Activated naive CD4-positive, alpha-beta T cell treated with anti-CD3 and anti-CD28 coated beads for 36 hours (primary cell): Measurements from ENCODE around the gene UBE2N. TPM values are rescaled to one million over a fixed set of nuclear protein-coding genes. Genes with fewer than 3 reads are reported as not detected.

ENCODE experiments used
- CTCF ChIA-PET: fragments of 350-600 bp; sonication (Branson Sonifier 250); formaldehyde crosslinking; loops from one replicate; lab custom pipeline; 2021; ENCODE audit warnings: antibody characterized with exemption; lab: Charles Lee
- DNase-seq: peaks from one replicate; pipeline ENCODE4 v3.0.0-alpha.2; 2020
- H3K27ac Mint-ChIP-seq: one replicate; pipeline ENCODE4 v1.8.0; 2021; ENCODE audit warnings: mild to moderate bottlenecking, mixed read lengths
- H3K27me3 Mint-ChIP-seq: one replicate; pipeline ENCODE4 v1.8.0; 2021; ENCODE audit warnings: low read depth, mixed read lengths
- H3K36me3 Mint-ChIP-seq: one replicate; pipeline ENCODE4 v1.8.0; 2021; ENCODE audit warnings: low read depth, mixed read lengths
- H3K4me1 Mint-ChIP-seq: one replicate; pipeline ENCODE4 v1.8.0; 2021; ENCODE audit warnings: low read depth, mixed read lengths
- H3K4me3 Mint-ChIP-seq: one replicate; pipeline ENCODE4 v1.8.0; 2021; ENCODE audit warnings: mild to moderate bottlenecking, moderate library complexity, mixed read lengths
- H3K9me3 Mint-ChIP-seq: one replicate; pipeline ENCODE4 v1.8.0; 2021; ENCODE audit warnings: mixed read lengths
- intact Hi-C: fragments of 100-400 bp; cut with micrococcal nuclease; formaldehyde crosslinking; loops from one replicate; pipeline ENCODE4 v1.15.1; 2023
- total RNA-seq, 2 experiments: library from RNA; stranded (reverse); gene quantifications; one replicate each; pipeline ENCODE4 v1.2.3, GENCODE V29; 2021

Gene UBE2N
- total RNA-seq, 2 experiments from 2014 or later = 143 TPM

DNA sequence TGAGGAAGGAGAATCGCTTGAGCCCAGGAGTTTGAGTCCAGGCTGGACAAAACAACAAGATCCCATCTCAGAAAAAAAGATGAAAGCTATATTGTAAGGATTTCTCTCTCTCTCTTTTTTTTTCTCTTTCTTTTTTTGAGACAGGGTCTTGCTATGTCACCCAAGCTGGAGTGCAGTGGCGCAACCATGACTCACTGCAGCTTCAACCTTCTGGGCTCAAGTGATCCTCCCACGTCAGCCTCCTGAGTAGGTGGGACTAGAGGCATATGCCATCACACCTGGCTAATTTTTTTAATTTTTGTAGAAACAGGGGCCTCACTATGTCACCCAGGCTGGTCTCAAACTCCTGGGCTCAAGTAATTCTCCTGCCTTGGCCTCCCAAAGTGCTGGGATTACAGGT is 19.8 kb upstream of the UBE2N start:
- Mint-ChIP-seq H3K27me3 (no peaks in the 10 kb centered on the region), H3K36me3 (no peaks in the 10 kb centered on the region), H3K9me3 (no peaks in the 10 kb centered on the region), H3K4me1 (no peaks in the 10 kb centered on the region), H3K27ac (no peak overlapping the region), H3K4me3 (no peak overlapping the region)
- no peak for DNase-seq
- intact Hi-C loops = no loop called here
- CTCF ChIA-PET = no interaction called here

DNA sequence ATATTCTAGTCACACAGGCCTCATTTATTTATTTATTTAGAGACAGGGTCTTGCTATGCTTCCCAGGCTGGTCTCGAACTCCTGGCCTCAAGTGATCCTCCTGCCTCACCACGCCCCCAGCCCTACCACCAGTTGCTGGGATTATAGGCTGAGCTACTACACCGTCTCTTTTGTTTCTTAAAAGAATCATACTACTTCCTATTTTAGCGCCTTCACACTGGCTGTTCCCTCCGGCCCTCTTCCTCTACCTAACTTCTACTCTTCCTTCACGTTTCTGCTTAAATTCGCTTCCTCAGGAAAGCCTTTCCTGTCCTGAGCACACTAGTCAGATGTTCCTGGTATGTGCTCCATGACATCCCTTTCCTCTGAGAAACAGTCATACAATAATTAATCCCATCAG is 19.2 kb upstream of the UBE2N start:
- Mint-ChIP-seq H3K9me3 (no peaks in the 10 kb centered on the region), H3K4me3 (no peak overlapping the region), H3K36me3 (no peaks in the 10 kb centered on the region), H3K27me3 (no peaks in the 10 kb centered on the region), H3K27ac (no peak overlapping the region), H3K4me1 (no peaks in the 10 kb centered on the region)
- DNase-seq = no peak
- intact Hi-C loops = no loop called here
- CTCF ChIA-PET = no interaction called here

DNA sequence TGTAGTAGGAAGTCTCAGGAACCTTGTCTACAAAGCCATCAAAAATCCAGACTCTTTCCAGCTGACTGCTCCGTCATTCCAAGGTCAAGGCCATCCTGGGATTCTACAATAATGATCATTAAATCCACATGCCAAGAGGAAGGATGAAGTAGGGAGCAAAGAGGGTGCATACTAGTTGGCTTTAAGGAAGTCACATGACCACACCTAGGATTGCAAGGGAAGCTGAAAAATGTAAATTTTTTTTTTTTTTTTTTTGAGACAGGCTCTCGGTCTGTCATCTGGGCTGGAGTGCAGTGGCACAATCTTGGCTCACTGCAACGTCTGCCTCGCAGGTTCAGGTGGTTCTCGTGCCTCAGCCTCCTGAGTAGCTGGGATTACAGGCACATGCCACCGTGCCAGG is 18.3 kb upstream of the UBE2N start:
- Mint-ChIP-seq H3K4me1 (no peaks in the 10 kb centered on the region), H3K9me3 (no peaks in the 10 kb centered on the region), H3K27me3 (no peaks in the 10 kb centered on the region), H3K36me3 (no peaks in the 10 kb centered on the region), H3K4me3 (no peak overlapping the region), H3K27ac (no peak overlapping the region)
- no peak for DNase-seq
- intact Hi-C loops = no loop called here
- CTCF ChIA-PET = no interaction called here

DNA sequence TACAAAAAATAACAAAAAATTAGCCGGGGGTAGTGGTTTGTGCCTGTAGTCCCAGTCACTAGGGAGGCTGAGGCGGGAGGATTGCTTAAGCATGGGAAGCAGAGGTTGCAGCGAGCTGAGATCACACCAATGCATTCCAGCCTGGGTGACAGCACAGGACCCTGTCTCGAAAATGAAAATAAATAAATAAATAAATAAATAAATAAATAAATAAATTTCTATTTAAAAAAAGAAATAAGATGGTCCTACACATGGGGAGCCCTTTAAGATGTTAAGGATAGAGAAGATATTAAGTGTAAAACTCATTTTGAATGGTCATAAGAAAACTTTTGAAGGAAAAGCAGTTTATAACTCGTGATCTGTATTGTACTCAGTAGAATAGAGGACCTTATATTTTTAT is 17.4 kb upstream of the UBE2N start:
- Mint-ChIP-seq H3K9me3 (no peaks in the 10 kb centered on the region), H3K4me1 (no peaks in the 10 kb centered on the region), H3K27ac (no peak overlapping the region), H3K27me3 (no peaks in the 10 kb centered on the region), H3K4me3 (no peak overlapping the region), H3K36me3 (no peaks in the 10 kb centered on the region)
- CTCF ChIA-PET = no interaction called here
- no peak for DNase-seq
- intact Hi-C loops = no loop called here

DNA sequence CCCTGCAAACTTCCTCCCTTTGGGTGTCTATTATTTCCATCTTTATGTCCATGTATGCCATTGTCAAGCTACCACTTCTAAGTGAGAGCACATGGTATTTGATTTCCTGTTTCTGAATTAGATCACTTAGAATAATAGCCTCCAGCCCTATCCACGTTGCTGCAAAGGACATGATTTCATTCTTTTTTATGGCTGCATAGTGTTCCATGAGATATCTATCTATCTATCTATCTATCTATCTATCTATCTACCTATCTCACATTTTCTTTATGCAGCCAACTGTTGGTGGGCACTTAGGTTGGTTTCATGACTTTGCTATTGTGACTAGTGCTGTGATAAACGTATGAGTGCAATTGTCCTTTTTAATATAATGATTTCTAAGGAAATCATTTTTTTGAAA is 14.3 kb upstream of the UBE2N start:
- CTCF ChIA-PET = no interaction called here
- intact Hi-C loops = no loop called here
- no peak for DNase-seq
- Mint-ChIP-seq H3K4me3 (no peak overlapping the region), H3K27me3 (no peaks in the 10 kb centered on the region), H3K9me3 (no peaks in the 10 kb centered on the region), H3K27ac (no peak overlapping the region), H3K4me1 (no peaks in the 10 kb centered on the region), H3K36me3 (no peaks in the 10 kb centered on the region)

DNA sequence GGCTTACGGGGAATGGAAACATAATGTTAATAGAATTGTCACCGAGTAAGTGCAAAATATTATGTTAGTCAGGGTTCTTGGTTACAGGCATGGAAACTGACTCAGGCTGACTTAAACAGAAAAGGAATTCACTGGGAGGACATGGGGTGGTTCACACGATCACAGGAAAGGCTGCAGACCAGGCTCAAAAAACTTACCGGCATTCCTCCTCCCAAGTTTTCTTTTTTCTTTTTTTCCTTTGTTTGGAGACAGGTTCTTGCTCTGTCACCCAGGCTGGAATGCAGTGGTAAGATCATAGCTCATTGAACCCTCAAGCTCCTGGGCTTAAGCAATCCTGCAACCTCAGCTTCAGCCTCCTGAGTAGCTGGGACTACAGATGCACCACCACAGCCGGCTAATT is 11.9 kb upstream of the UBE2N start:
- Mint-ChIP-seq H3K4me3 (no peak overlapping the region), H3K36me3 (no peaks in the 10 kb centered on the region), H3K9me3 (no peaks in the 10 kb centered on the region), H3K4me1 (peaks cover 8% of the 10 kb centered on the region), H3K27ac (no peak overlapping the region), H3K27me3 (no peaks in the 10 kb centered on the region)
- intact Hi-C loops = no loop called here
- CTCF ChIA-PET = no interaction called here
- no peak for DNase-seq

DNA sequence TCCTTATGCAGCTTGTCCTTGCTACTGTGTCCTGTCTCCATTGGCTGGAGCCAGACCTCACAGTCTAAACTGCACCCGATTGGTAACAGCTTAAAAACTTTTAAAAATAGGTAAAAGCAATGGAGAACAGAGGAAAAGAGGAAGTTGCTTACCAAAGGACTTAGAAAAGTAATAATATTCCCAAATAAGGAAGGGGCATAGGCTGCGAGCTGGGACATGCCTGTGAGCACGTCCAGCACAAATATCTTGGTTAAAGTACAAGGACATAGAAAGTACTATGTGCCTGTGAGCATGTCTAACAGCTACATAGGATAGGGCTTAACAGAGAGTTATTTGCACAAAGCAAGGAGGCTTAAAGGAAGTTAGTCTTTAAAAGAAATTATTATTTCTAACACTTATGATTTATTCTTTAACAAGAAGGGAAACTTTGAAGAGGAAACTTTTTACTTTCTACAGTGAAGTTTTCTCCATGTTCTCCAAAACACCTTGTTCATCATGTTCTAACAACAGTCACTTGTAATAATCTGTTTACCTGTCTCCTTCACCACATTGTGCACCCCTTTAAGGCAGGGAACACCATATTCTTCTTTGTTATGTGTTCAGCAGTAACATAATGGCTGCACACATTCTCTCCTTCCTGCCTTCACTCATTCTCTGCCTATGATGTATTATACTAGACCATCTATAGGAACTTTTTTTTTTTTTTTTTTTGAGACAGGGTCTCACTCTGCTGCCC is 9.8 kb upstream of the UBE2N start:
- H3K4me1 Mint-ChIP-seq = peaks cover 22% of the 10 kb centered on the region
- no peak overlapping the region for H3K27ac Mint-ChIP-seq
- no peaks in the 10 kb centered on the region for H3K9me3 Mint-ChIP-seq
- H3K27me3 Mint-ChIP-seq = no peaks in the 10 kb centered on the region
- H3K36me3 Mint-ChIP-seq = no peaks in the 10 kb centered on the region
- intact Hi-C loops = no loop called here
- no peak for DNase-seq
- CTCF ChIA-PET = no interaction called here
- H3K4me3 Mint-ChIP-seq = no peak overlapping the region

DNA sequence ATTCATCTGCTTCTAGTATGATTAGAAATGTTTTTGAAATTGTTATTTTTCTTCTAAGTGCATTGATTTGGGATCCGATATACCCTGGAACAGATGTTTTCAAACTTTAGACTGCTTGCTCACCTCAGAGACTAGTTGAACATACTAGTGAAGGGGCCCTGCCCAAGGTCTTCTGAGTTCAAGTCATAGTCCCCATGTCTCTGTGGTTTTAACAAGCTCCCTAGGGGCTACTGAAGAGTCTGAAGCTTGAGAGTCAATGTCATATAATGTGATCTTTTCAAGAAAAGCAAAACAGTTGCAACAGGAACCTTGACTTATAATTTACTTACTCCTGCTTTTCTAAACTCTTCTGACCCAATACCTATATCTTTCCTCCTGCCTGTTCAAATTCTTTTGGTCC is 7.5 kb upstream of the UBE2N start:
- Mint-ChIP-seq H3K27ac (no peak overlapping the region), H3K4me3 (no peak overlapping the region), H3K36me3 (no peaks in the 10 kb centered on the region), H3K27me3 (no peaks in the 10 kb centered on the region), H3K4me1 (peaks cover 22% of the 10 kb centered on the region), H3K9me3 (no peaks in the 10 kb centered on the region)
- CTCF ChIA-PET = interaction anchor here (0.7 kb wide), 1 partner anchor 35 kb away, joined by 3 read pairs; no protein-coding TSS in a partner anchor
- no peak for DNase-seq
- intact Hi-C loops = no loop called here

DNA sequence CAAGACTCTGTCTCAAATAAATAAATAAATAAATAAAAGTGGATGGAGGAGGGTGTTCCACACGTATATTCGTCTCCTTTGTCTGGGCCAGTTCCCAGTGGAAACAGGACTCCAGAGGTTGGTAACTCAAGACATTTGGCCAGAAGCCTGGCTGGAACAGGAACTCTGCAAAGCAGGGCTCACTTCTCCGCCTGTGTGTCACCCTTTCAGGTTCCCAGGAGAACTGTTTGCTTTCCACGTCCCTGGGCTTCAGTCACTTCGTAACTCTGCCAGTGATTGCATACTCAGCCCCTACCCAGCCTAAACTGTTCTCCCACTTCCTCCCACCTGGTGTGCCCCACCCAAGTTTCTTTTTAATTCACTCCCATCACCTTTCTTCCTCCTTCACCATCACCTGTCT is 7.0 kb upstream of the UBE2N start:
- H3K4me1 Mint-ChIP-seq = peaks cover 22% of the 10 kb centered on the region
- no peaks in the 10 kb centered on the region for H3K9me3 Mint-ChIP-seq
- intact Hi-C loops = loop anchor here (1.0 kb wide), 1 partner anchor 19 kb away; the partner anchor contains the start of gene MRPL42
- H3K36me3 Mint-ChIP-seq = no peaks in the 10 kb centered on the region
- CTCF ChIA-PET = interaction anchor here (0.6 kb wide), 1 partner anchor 450 kb away, joined by 3 read pairs; no protein-coding TSS in a partner anchor
- no peak overlapping the region for H3K4me3 Mint-ChIP-seq
- no peak for DNase-seq
- H3K27ac Mint-ChIP-seq = peak overlapping the region; percentile 47
- no peaks in the 10 kb centered on the region for H3K27me3 Mint-ChIP-seq

DNA sequence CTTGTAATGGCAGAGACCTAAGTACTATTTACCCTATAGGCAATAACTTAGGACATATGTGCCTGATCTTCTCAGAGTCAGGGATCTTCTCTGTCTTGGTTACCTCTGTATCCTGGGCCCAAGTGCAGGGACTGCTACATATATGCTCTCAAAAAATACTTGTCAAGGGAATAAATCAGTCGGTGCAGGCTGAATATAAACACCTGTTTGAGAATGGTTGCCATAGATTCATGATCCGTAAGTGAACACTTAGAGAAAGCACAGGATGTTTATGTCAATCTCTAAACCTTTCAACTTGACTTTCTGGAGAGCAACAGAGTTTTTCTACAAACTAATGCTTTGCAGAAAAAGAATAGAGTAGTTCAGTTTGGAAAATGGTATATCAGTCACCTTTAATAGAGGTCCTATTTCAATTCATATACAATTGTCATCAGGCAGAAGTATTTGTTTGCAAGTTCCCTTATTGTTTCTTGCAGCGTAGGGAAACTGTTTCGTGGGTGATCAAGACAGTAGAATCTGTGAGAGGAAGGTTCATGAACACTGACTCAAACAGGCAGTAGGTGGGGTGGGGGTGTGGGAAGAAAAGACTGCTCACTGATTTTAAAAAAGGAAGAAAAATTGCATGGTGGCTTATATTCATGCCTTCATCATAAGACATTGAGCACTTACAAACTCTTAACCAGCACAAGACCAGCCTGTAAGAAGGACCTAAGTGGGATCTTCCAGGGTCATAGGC is 6.0 kb upstream of the UBE2N start:
- H3K4me3 Mint-ChIP-seq = no peak overlapping the region
- H3K27ac Mint-ChIP-seq = peak overlapping the region; percentile 42
- CTCF ChIA-PET = interaction anchor here (1.0 kb wide), 1 partner anchor 20 kb away, joined by 4 read pairs; the partner anchor contains the start of gene MRPL42
- no peaks in the 10 kb centered on the region for H3K9me3 Mint-ChIP-seq
- intact Hi-C loops = loop anchor here (1.0 kb wide), 1 partner anchor 20 kb away; the partner anchor contains the start of gene MRPL42
- peaks cover 29% of the 10 kb centered on the region for H3K4me1 Mint-ChIP-seq
- no peaks in the 10 kb centered on the region for H3K36me3 Mint-ChIP-seq
- peak; percentile 62 for DNase-seq
- H3K27me3 Mint-ChIP-seq = no peaks in the 10 kb centered on the region

DNA sequence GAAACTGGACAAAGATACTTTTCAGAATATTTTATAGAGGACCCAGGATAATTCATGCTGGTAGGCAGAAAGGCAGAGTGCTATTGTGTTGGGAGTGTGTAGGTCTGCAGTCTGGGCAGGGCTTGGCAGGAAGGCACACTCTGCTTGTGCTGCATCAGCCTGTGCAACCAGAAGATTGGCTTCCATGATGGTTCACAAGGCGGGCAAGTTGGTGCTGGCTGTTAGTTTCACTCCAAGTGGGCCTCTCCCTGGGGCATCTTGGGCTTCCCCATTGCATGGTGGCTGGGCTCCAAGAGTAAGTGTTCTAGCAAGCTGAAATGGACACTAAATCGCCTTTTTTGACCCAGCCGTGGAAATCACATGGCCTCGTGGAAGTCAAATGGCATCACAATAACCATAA is 1.8 kb upstream of the UBE2N start:
- Mint-ChIP-seq H3K4me1 (peaks cover 44% of the 10 kb centered on the region), H3K36me3 (peaks cover 6% of the 10 kb centered on the region), H3K27ac (no peak overlapping the region), H3K4me3 (no peak overlapping the region), H3K27me3 (no peaks in the 10 kb centered on the region), H3K9me3 (no peaks in the 10 kb centered on the region)
- CTCF ChIA-PET = interaction anchor here (1.6 kb wide), 1 partner anchor 24 kb away, joined by 5 read pairs; the partner anchor contains the start of gene MRPL42
- DNase-seq = peak; percentile 11
- intact Hi-C loops = loop anchor here (2.0 to 5.0 kb wide), 5 partner anchors 127 to 659 kb away; no protein-coding TSS in a partner anchor

DNA sequence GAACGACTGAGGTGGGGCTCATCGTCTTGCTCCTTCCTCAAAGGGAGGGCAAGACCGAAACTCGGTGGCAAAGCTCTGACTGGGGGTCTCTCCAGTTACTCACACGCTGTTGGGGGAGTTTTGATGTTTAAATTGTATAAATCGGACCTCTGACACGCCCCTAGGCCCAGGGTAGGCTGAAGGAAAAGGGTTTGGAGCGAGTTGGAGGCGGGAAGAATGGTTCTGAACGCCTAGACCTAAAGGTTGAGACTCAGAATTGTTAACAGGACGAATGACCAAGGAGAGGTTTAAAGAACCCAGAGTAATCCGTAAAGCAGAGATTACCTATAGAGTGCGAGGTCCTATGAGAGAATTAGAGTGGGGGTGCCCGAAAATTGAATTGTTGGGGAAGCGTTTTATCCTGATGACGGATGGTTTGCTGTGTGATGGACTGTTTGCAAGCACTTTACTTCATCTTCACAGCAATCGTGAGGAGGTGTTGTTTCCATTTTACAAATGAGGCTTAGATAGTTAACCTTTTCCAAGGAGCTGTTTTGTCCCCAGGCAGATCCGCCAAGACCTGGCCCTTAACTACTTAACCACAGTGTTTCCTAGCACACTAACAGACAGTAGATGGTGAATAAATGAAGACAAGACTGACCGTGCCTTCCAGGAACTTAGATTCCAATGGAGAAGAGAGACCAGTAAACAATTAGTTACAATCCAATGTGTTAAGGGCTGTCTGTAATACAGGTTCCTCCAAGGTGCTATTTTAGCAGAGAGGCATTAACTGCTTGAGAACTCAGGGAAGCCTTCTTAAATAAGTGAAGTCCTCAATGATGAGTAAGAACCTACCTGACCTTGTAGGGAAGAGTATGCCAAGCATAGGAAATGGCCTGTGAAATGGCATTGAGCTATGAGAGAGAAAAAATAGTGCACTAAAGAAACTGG is 929 bp upstream of the UBE2N start:
- H3K4me1 Mint-ChIP-seq = peaks cover 46% of the 10 kb centered on the region
- H3K27ac Mint-ChIP-seq = peak overlapping the region; percentile 94
- no peaks in the 10 kb centered on the region for H3K27me3 Mint-ChIP-seq
- peaks cover 6% of the 10 kb centered on the region for H3K36me3 Mint-ChIP-seq
- H3K4me3 Mint-ChIP-seq = peak overlapping the region; percentile 95
- no peaks in the 10 kb centered on the region for H3K9me3 Mint-ChIP-seq
- no peak for DNase-seq
- intact Hi-C loops = loop anchor here (1.0 to 5.0 kb wide), 9 partner anchors 25 to 660 kb away; partner anchors contain the start of genes CRADD, EEA1, MRPL42 and NUDT4
- CTCF ChIA-PET = interaction anchor here (0.6 to 1.6 kb wide), 4 partner anchors 25 to 354 kb away, joined by 3 to 5 read pairs (median 4); partner anchors contain the start of gene MRPL42
